ENCODE data around the gene ROGDI.

Gene ROGDI

GRCh38 chr16:4776141-4776705, 26.2 kb downstream of the ROGDI start:
- Histone ChIP-seq H3K9me3 (replicated peaks; ENCODE audit: insufficient read depth, low read length) (no peaks in the 10 kb centered on the region), H2AFZ (ENCODE audit: low read length) (no peak overlapping the region), H3K9ac (ENCODE audit: low read length) (no peak overlapping the region), H3K4me3 (ENCODE audit: low read length) (no peak overlapping the region), H3F3A (ENCODE audit: insufficient read depth, low read length) (no peaks in the 10 kb centered on the region), H3K27ac (ENCODE audit: low read length) (no peak overlapping the region), H4K20me1 (ENCODE audit: insufficient read depth, low read length) (no peaks in the 10 kb centered on the region), H3K27me3 (replicated peaks; ENCODE audit: insufficient read depth, low read length) (0 out of 2 replicates have a peak, but pooled peaks cover 5% of the 10 kb centered on the region), H3K36me3 (replicated peaks; ENCODE audit: insufficient read depth, low read length) (no peaks in the 10 kb centered on the region), H3K9me2 (replicated peaks; ENCODE audit: insufficient read depth, low read length) (no peaks in the 10 kb centered on the region), H3K4me2 (ENCODE audit: low read depth, low read length) (no peak overlapping the region), H3K4me1 (ENCODE audit: low read length) (no peaks in the 10 kb centered on the region), H3K79me2 (ENCODE audit: low read length) (no peaks in the 10 kb centered on the region)
- no peak for DNase-seq
- TF ChIP-seq EZH2phosphoT487 (IDR thresholded peaks at IDR 0.05; ENCODE audit: low read length): no peak

- Histone ChIP-seq H3K27me3 (replicated peaks; ENCODE audit: insufficient read depth, low read length) (0 out of 2 replicates have a peak, but pooled peaks cover 5% of the 10 kb centered on the region), H3K9me3 (replicated peaks; ENCODE audit: insufficient read depth, low read length) (no peaks in the 10 kb centered on the region), H2AFZ (ENCODE audit: low read length) (no peak overlapping the region), H3K9me2 (replicated peaks; ENCODE audit: insufficient read depth, low read length) (no peaks in the 10 kb centered on the region), H3K9ac (ENCODE audit: low read length) (no peak overlapping the region), H4K20me1 (ENCODE audit: insufficient read depth, low read length) (no peaks in the 10 kb centered on the region), H3K36me3 (replicated peaks; ENCODE audit: insufficient read depth, low read length) (no peaks in the 10 kb centered on the region), H3F3A (ENCODE audit: insufficient read depth, low read length) (no peaks in the 10 kb centered on the region), H3K4me2 (ENCODE audit: low read depth, low read length) (no peak overlapping the region), H3K4me3 (ENCODE audit: low read length) (no peak overlapping the region), H3K4me1 (ENCODE audit: low read length) (no peaks in the 10 kb centered on the region), H3K79me2 (ENCODE audit: low read length) (no peaks in the 10 kb centered on the region), H3K27ac (ENCODE audit: low read length) (no peak overlapping the region)
- no peak for TF ChIP-seq CTCF (IDR thresholded peaks at IDR 0.05; ENCODE audit: low read length)
- TF ChIP-seq EZH2phosphoT487 (IDR thresholded peaks at IDR 0.05; ENCODE audit: low read length): no peak
- TF ChIP-seq EZH2 (optimal IDR thresholded peaks at IDR 0.05; ENCODE audit: low read depth, low read length): no peak
- no peak for DNase-seq
Observed at GRCh38 chr16:4775005-4775404, 27.4 kb downstream of the ROGDI start.

GRCh38 chr16:4772351-4772750, 30.1 kb downstream of the ROGDI start:
- H2AFZ ChIP-seq (ENCODE audit: low read length): no peak overlapping the region
- no peaks in the 10 kb centered on the region for H3K9me2 ChIP-seq (replicated peaks; ENCODE audit: insufficient read depth, low read length)
- no peak overlapping the region for H3K4me3 ChIP-seq (ENCODE audit: low read length)
- H3K4me1 ChIP-seq (ENCODE audit: low read length): peaks cover 3% of the 10 kb centered on the region; the same call in 1 of the 2 replicates
- no peaks in the 10 kb centered on the region for H3K79me2 ChIP-seq (ENCODE audit: low read length)
- peaks cover 17% of the 10 kb centered on the region; the same call in 1 of the 2 replicates for H3F3A ChIP-seq (ENCODE audit: insufficient read depth, low read length)
- H3K36me3 ChIP-seq (replicated peaks; ENCODE audit: insufficient read depth, low read length): no peaks in the 10 kb centered on the region
- H3K9me3 ChIP-seq (replicated peaks; ENCODE audit: insufficient read depth, low read length): no peaks in the 10 kb centered on the region
- no peak for DNase-seq
- H3K27ac ChIP-seq (ENCODE audit: low read length): no peak overlapping the region
- H3K27me3 ChIP-seq (replicated peaks; ENCODE audit: insufficient read depth, low read length): 0 out of 2 replicates have a peak, but pooled peaks cover 5% of the 10 kb centered on the region
- H3K4me2 ChIP-seq (ENCODE audit: low read depth, low read length): no peak overlapping the region
- TF ChIP-seq EZH2phosphoT487 (IDR thresholded peaks at IDR 0.05; ENCODE audit: low read length) (no peak), EZH2 (optimal IDR thresholded peaks at IDR 0.05; ENCODE audit: low read depth, low read length) (no peak), CTCF (IDR thresholded peaks at IDR 0.05; ENCODE audit: low read length) (no peak)
- H3K9ac ChIP-seq (ENCODE audit: low read length): no peak overlapping the region
- H4K20me1 ChIP-seq (ENCODE audit: insufficient read depth, low read length): no peaks in the 10 kb centered on the region

- DNase-seq: no peak
- 0 out of 2 replicates have a peak, but pooled peaks cover 5% of the 10 kb centered on the region for H3K27me3 ChIP-seq (replicated peaks; ENCODE audit: insufficient read depth, low read length)
- H3K4me2 ChIP-seq (ENCODE audit: low read depth, low read length): no peak overlapping the region
- H4K20me1 ChIP-seq (ENCODE audit: insufficient read depth, low read length): no peaks in the 10 kb centered on the region
- no peaks in the 10 kb centered on the region for H3K36me3 ChIP-seq (replicated peaks; ENCODE audit: insufficient read depth, low read length)
- no peak overlapping the region for H2AFZ ChIP-seq (ENCODE audit: low read length)
- peaks cover 3% of the 10 kb centered on the region for H3K79me2 ChIP-seq (ENCODE audit: low read length)
- H3K4me1 ChIP-seq (ENCODE audit: low read length): peaks cover 3% of the 10 kb centered on the region; the same call in 1 of the 2 replicates
- TF ChIP-seq CTCF (IDR thresholded peaks at IDR 0.05; ENCODE audit: low read length) (no peak), EZH2phosphoT487 (IDR thresholded peaks at IDR 0.05; ENCODE audit: low read length) (no peak), EZH2 (optimal IDR thresholded peaks at IDR 0.05; ENCODE audit: low read depth, low read length) (no peak)
- H3K9me3 ChIP-seq (replicated peaks; ENCODE audit: insufficient read depth, low read length): no peaks in the 10 kb centered on the region
- no peaks in the 10 kb centered on the region for H3K9me2 ChIP-seq (replicated peaks; ENCODE audit: insufficient read depth, low read length)
- H3F3A ChIP-seq (ENCODE audit: insufficient read depth, low read length): peaks cover 17% of the 10 kb centered on the region; the same call in 1 of the 2 replicates
- H3K27ac ChIP-seq (ENCODE audit: low read length): no peak overlapping the region
- no peak overlapping the region for H3K9ac ChIP-seq (ENCODE audit: low read length)
- H3K4me3 ChIP-seq (ENCODE audit: low read length): no peak overlapping the region
Observed at GRCh38 chr16:4771646-4772045, 30.8 kb downstream of the ROGDI start.

Measured in MM.1S (cell line).